Measurements from ENCODE around the gene FCHSD2. TPM values are rescaled to one million over a fixed set of nuclear protein-coding genes. Genes with fewer than 3 reads are reported as not detected.
A peak's percentile ranks its signal among the peaks of the same experiment; 100 is the strongest.

FCHSD2 gene
- total and polyA plus RNA-seq, 2 of the 13 experiments (the other 11 are each of a cell fraction or from before 2014, with no cell fraction given), result 20.5 to 24.8 TPM

- TF ChIP-seq ARHGAP35 (CRISPR knock-in tag; IDR thresholded peaks at IDR 0.05; ENCODE audit: borderline replicate concordance) (peak; percentile 92; the same call in 1 of the 2 replicates), TFDP2 (CRISPR knock-in tag; IDR thresholded peaks at IDR 0.05) (peak; percentile 34; the same call in 1 of the 2 replicates), ZSCAN20 (CRISPR knock-in tag; IDR thresholded peaks at IDR 0.05; ENCODE audit: borderline replicate concordance) (no peak), ZNF382 (CRISPR knock-in tag; IDR thresholded peaks at IDR 0.05; ENCODE audit: borderline replicate concordance) (no peak), SIX4 (CRISPR knock-in tag; IDR thresholded peaks at IDR 0.05) (no peak), SMARCE1 (IDR thresholded peaks at IDR 0.05; ENCODE audit: borderline replicate concordance) (no peak)
- TF ChIP-seq, protein P1, sequence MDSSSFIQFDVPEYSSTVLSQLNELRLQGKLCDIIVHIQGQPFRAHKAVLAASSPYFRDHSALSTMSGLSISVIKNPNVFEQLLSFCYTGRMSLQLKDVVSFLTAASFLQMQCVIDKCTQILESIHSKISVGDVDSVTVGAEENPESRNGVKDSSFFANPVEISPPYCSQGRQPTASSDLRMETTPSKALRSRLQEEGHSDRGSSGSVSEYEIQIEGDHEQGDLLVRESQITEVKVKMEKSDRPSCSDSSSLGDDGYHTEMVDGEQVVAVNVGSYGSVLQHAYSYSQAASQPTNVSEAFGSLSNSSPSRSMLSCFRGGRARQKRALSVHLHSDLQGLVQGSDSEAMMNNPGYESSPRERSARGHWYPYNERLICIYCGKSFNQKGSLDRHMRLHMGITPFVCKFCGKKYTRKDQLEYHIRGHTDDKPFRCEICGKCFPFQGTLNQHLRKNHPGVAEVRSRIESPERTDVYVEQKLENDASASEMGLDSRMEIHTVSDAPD (CRISPR knock-in tag; IDR thresholded peaks at IDR 0.05), result no peak
- TF ChIP-seq, protein P2, sequence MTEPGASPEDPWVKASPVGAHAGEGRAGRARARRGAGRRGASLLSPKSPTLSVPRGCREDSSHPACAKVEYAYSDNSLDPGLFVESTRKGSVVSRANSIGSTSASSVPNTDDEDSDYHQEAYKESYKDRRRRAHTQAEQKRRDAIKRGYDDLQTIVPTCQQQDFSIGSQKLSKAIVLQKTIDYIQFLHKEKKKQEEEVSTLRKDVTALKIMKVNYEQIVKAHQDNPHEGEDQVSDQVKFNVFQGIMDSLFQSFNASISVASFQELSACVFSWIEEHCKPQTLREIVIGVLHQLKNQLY (CRISPR knock-in tag; IDR thresholded peaks at IDR 0.05), result no peak; the same call in 1 of the 2 replicates
- TF ChIP-seq, protein P3, sequence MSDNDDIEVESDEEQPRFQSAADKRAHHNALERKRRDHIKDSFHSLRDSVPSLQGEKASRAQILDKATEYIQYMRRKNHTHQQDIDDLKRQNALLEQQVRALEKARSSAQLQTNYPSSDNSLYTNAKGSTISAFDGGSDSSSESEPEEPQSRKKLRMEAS (IDR thresholded peaks at IDR 0.05), result peak; percentile 78
- TF ChIP-seq, protein P4, sequence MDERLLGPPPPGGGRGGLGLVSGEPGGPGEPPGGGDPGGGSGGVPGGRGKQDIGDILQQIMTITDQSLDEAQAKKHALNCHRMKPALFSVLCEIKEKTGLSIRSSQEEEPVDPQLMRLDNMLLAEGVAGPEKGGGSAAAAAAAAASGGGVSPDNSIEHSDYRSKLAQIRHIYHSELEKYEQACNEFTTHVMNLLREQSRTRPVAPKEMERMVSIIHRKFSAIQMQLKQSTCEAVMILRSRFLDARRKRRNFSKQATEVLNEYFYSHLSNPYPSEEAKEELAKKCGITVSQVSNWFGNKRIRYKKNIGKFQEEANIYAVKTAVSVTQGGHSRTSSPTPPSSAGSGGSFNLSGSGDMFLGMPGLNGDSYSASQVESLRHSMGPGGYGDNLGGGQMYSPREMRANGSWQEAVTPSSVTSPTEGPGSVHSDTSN (CRISPR knock-in tag; IDR thresholded peaks at IDR 0.05), result no peak
- TF ChIP-seq, protein P5, sequence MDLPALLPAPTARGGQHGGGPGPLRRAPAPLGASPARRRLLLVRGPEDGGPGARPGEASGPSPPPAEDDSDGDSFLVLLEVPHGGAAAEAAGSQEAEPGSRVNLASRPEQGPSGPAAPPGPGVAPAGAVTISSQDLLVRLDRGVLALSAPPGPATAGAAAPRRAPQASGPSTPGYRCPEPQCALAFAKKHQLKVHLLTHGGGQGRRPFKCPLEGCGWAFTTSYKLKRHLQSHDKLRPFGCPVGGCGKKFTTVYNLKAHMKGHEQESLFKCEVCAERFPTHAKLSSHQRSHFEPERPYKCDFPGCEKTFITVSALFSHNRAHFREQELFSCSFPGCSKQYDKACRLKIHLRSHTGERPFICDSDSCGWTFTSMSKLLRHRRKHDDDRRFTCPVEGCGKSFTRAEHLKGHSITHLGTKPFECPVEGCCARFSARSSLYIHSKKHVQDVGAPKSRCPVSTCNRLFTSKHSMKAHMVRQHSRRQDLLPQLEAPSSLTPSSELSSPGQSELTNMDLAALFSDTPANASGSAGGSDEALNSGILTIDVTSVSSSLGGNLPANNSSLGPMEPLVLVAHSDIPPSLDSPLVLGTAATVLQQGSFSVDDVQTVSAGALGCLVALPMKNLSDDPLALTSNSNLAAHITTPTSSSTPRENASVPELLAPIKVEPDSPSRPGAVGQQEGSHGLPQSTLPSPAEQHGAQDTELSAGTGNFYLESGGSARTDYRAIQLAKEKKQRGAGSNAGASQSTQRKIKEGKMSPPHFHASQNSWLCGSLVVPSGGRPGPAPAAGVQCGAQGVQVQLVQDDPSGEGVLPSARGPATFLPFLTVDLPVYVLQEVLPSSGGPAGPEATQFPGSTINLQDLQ (CRISPR knock-in tag; IDR thresholded peaks at IDR 0.05), result no peak
- TF ChIP-seq, protein P6, sequence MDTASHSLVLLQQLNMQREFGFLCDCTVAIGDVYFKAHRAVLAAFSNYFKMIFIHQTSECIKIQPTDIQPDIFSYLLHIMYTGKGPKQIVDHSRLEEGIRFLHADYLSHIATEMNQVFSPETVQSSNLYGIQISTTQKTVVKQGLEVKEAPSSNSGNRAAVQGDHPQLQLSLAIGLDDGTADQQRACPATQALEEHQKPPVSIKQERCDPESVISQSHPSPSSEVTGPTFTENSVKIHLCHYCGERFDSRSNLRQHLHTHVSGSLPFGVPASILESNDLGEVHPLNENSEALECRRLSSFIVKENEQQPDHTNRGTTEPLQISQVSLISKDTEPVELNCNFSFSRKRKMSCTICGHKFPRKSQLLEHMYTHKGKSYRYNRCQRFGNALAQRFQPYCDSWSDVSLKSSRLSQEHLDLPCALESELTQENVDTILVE (CRISPR knock-in tag; IDR thresholded peaks at IDR 0.05), result peak; percentile 24; the same call in 1 of the 2 replicates
- TF ChIP-seq, protein P7, sequence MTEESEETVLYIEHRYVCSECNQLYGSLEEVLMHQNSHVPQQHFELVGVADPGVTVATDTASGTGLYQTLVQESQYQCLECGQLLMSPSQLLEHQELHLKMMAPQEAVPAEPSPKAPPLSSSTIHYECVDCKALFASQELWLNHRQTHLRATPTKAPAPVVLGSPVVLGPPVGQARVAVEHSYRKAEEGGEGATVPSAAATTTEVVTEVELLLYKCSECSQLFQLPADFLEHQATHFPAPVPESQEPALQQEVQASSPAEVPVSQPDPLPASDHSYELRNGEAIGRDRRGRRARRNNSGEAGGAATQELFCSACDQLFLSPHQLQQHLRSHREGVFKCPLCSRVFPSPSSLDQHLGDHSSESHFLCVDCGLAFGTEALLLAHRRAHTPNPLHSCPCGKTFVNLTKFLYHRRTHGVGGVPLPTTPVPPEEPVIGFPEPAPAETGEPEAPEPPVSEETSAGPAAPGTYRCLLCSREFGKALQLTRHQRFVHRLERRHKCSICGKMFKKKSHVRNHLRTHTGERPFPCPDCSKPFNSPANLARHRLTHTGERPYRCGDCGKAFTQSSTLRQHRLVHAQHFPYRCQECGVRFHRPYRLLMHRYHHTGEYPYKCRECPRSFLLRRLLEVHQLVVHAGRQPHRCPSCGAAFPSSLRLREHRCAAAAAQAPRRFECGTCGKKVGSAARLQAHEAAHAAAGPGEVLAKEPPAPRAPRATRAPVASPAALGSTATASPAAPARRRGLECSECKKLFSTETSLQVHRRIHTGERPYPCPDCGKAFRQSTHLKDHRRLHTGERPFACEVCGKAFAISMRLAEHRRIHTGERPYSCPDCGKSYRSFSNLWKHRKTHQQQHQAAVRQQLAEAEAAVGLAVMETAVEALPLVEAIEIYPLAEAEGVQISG (CRISPR knock-in tag; IDR thresholded peaks at IDR 0.05), result peak; percentile 85
- TF ChIP-seq, protein P8, sequence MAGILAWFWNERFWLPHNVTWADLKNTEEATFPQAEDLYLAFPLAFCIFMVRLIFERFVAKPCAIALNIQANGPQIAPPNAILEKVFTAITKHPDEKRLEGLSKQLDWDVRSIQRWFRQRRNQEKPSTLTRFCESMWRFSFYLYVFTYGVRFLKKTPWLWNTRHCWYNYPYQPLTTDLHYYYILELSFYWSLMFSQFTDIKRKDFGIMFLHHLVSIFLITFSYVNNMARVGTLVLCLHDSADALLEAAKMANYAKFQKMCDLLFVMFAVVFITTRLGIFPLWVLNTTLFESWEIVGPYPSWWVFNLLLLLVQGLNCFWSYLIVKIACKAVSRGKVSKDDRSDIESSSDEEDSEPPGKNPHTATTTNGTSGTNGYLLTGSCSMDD (CRISPR knock-in tag; IDR thresholded peaks at IDR 0.05), result no peak
Measured at GRCh38 chr11:72793425-72794367, 348.4 kb downstream of the FCHSD2 start, which contains the start of gene STARD10 (continued).
